ENCODE data around the gene TLN1. TPM values are rescaled to one million over a fixed set of nuclear protein-coding genes. Genes with fewer than 3 reads are reported as not detected.

The TLN1 gene
- total and polyA plus RNA-seq, 2 of the 8 experiments (the other 6 are each of a cell fraction or from before 2014, with no cell fraction given): 28.1 to 90.1 TPM

GRCh38 chr9:35732800-35733541 lies 976 bp upstream of the TLN1 start (continued):
- TF ChIP-seq RFX5 (IDR thresholded peaks at IDR 0.05; ENCODE audit: borderline replicate concordance, low read depth, low read length) (no peak), SIX5 (IDR thresholded peaks at IDR 0.05; ENCODE audit: low read depth, low read length) (no peak), CHD1 (IDR thresholded peaks at IDR 0.05; ENCODE audit: low read depth, low read length) (no peak), TAF7 (optimal IDR thresholded peaks at IDR 0.05; ENCODE audit: borderline replicate concordance, low read depth, low read length) (no peak), KDM5A (IDR thresholded peaks at IDR 0.05; ENCODE audit: low read length) (no peak), SIN3A (conservative IDR thresholded peaks at IDR 0.05 in 1 of 2, IDR thresholded peaks at IDR 0.05 in 1 of 2; ENCODE audit: low read depth in 1 of 2, low read length in 2 of 2) (peak; percentile 95)
